ENCODE data around the gene CORT.
A peak's percentile ranks its signal among the peaks of the same experiment; 100 is the strongest.
"Not testable (repeated sequence)": the region's sequence is repeated elsewhere in the genome, so short reads cannot be mapped to it uniquely, and the experiment has no call there.

The CORT gene

DNA sequence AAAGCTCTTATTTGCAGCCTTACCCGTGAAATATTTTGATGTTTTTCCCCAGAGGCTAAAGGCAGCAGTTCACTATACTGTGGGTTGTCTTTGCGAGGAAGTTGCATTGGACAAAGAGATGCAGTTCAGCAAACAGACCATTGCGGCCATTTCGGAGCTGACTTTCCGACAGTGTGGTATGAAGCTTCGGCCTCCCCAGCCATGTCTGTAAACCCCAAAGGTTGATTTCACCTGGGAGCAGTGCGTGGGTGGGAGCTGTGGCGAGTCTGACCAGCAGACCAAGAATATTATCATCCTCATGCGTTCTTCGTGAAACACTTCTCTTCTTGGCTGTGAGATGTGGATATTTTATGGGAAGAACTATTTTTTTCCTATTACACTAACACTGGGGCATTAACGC lies 16.0 kb upstream of the CORT start:
- in situ Hi-C loops (cut with HindIII; ENCODE audit: low pct_ligation_motif_present, low pct_unique_long_range_greater_than_20kb, low sequenced_read_pairs), result no loop called here
- DNase-seq, result no peak

DNA sequence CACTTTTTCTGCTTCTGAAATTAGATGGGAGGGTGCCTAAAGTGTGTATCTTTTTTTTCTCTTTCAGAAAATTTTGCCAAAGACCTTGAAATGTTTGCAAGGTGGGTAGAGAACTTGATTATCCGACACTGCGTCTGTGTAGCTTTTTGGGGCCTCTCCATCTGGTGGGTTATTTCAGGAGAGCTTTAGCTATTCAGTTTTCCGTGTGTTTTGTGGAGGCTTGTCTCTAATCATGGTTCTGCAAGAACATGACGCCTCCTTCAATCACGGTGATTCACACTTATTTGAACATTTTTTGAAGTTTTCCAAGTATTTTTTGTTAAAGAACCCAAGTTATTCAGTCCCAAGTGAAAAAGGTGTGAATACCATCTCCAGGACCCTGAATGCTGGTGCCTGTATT lies 15.2 kb upstream of the CORT start:
- DNase-seq, result no peak
- in situ Hi-C loops (cut with HindIII; ENCODE audit: low pct_ligation_motif_present, low pct_unique_long_range_greater_than_20kb, low sequenced_read_pairs), result no loop called here

DNA sequence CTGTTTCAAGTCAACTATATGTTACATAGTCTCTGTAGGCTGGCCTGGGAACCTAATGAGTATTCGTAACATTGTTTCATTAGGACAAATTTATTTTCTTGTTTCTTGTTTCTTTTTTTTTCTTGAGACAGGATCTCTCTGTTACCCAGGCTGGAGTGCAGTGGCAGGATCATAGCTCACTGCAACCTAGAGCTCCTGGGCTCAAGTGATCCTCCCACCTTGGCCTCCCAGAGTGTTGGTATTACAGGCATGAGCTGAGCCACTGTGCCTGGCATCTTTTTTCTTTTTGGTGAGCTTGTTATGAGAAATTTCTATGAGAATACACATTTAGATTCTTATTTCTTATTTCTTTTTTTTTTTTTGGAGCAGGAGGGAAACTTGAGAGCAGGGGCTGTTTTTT lies 12.8 kb upstream of the CORT start:
- no peak for DNase-seq

DNA sequence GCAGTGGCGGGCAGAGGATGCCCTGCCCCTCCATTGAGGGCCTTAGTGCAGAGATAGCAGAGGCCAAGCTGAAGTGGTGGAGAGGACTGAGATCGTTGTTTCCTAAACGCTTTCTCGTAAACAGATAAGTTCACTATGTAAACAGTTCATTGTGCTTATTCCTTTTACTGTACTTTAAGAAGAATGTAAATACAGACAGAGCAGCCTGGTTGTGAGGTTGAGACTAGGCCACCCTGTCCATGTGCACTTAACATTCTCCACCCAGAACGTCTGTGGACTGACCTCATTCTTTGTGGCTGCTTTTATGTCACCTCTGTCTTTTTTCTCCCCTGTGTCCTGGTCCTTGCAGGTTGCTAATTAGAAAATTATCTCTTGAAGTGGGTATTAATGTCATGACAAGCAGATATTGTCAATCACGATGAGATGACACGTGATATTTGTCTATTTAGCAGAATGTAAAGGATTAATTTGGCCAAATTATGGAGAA lies 11.1 kb upstream of the CORT start:
- in situ Hi-C loops (cut with HindIII; ENCODE audit: low pct_ligation_motif_present, low pct_unique_long_range_greater_than_20kb, low sequenced_read_pairs), result no loop called here
- DNase-seq, result no peak

More for the DNA sequence above, 12.8 kb upstream of the CORT start:
- in situ Hi-C loops (cut with HindIII; ENCODE audit: low pct_ligation_motif_present, low pct_unique_long_range_greater_than_20kb, low sequenced_read_pairs), result no loop called here

DNA sequence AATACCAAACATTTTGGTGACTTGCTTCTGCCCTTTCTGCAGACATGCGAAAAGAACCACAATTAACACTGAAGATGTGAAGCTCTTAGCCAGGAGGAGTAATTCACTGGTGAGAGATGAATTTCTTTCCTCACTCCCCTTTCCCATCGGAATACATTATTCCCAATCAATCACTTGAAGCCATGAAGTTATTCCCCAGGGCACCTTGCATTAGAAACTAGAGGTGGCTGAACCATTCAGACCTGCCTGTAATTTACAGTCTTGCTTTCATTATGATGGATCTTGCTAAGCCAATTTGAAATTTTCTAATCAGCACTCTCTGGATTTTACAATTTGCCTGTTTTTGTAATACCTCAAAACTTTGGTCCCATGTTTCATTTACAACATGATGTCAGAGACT lies 9.5 kb upstream of the CORT start:
- no peak for DNase-seq
- in situ Hi-C loops (cut with HindIII; ENCODE audit: low pct_ligation_motif_present, low pct_unique_long_range_greater_than_20kb, low sequenced_read_pairs), result no loop called here

DNA sequence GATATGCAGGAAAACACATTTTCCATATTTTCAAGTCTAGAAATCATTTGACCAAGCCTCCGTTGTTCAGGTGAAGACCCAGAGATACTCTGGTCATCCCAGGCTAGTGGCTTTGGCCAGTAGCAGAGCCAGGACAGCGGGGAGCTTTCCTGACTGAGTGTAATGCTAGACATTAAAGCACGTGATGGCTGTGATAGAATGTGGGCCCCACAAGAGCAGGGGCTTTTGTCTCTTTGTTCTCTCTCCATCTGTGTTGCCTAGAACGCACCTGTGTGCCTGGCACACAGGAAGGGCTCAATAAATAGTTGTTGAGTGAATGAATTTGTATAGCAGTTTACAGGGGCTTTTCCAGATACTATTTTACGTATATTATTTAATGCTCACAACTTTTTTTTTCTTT lies 9.0 kb upstream of the CORT start:
- no peak for DNase-seq
- in situ Hi-C loops (cut with HindIII; ENCODE audit: low pct_ligation_motif_present, low pct_unique_long_range_greater_than_20kb, low sequenced_read_pairs), result no loop called here

- DNase-seq, result no peak
Measured at GRCh38 chr1:10444248-10444647, 5.6 kb upstream of the CORT start.

DNA sequence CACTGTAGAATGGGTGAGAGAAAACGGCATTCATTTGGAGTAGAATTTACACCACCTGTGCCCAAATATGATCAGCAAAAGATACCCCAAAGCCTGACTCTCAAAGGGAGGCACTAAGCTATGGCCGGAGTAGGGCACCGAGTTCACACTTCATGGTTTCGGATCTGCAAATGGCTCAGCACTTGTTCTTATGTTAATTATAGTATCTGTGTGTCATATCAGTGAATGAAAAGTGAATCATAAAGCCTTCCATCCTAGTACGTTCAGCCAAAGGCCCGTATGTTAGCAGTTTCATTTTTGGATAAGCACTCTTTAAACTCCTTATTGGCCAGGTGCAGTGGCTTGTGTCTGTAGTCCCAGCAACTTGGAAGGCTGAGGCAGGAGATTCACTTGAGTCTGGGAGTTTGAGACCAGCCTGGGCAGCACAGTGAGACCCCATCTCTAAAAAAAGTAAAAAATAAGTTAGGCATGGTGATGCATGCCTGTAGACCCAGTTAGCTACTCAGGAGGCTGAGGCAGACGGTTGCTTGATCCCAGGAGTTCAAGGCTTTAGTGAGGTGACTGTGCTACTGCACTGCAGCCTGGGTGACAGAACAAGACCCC lies 4.9 kb upstream of the CORT start:
- in situ Hi-C loops (cut with HindIII; ENCODE audit: low pct_ligation_motif_present, low pct_unique_long_range_greater_than_20kb, low sequenced_read_pairs), result no loop called here

More at GRCh38 chr1:10444248-10444647, 5.6 kb upstream of the CORT start:
- in situ Hi-C loops (cut with HindIII; ENCODE audit: low pct_ligation_motif_present, low pct_unique_long_range_greater_than_20kb, low sequenced_read_pairs), result no loop called here

DNA sequence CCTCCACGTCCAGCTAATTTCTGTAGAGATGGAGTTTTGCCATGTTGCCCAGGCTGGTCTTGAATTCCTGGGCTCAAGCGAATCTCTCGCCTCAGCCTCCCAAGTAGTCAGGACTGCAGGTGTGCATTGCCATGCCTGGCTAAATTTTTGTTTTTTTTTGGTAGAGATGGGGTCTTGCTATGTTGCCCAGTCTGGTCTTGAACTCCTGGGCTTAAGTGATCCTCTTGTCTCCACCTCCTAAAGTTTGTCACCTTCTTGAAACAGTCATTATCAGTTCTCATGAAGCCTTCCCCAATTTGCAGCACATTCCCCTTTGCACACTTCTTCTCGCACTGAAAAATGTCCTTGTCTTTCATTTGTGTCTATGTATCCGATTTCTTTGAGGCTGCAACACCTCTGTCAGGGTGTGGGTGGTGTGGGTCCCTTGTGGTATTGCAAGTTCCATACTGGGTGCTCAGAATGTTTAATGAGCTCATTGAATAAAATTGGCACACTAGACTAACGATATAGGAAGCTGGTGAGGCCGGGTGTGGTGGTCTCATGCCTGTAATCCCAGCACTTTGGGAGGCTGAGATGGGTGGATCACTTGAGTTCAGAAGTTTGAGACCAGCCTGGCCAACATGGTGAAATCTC lies 2.9 kb upstream of the CORT start:
- in situ Hi-C loops (cut with HindIII; ENCODE audit: low pct_ligation_motif_present, low pct_unique_long_range_greater_than_20kb, low sequenced_read_pairs), result no loop called here
- no peak for DNase-seq

More for the DNA sequence above, 4.9 kb upstream of the CORT start:
- no peak for DNase-seq

DNA sequence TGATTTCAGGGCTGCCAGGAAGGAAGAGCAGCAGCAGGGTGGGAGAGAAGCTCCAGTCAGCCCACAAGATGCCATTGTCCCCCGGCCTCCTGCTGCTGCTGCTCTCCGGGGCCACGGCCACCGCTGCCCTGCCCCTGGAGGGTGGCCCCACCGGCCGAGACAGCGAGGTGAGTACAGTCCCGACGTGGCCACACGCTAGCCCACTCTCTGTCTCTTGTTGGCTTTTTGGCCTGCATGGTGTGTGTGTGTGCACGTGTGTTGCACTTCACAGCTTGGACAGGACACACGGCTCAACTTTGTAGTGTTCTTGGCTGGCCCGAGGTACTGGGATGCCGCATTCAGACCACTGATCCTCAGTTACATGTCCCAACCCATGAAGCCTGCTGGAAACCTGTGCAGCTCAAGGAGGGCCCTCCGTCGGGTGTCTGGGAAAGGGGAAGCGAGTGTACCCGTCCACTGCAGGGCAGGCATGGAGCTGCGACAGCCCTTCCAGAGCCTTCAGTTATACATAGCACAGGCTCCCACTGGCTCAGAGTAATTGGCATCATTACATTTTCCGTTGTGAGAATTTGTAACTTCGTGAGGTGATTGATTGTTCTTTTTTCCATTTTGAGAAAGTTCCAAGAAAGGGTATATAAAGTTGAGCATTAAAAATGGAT lies 454 bp downstream of the CORT start:
- in situ Hi-C loops (cut with HindIII; ENCODE audit: low pct_ligation_motif_present, low pct_unique_long_range_greater_than_20kb, low sequenced_read_pairs), result no loop called here
- DNase-seq, result no peak

- in situ Hi-C loops (cut with HindIII; ENCODE audit: low pct_ligation_motif_present, low pct_unique_long_range_greater_than_20kb, low sequenced_read_pairs), result no loop called here
- no peak for DNase-seq
Measured at GRCh38 chr1:10450836-10451235, 1.0 kb downstream of the CORT start.

- in situ Hi-C loops (cut with HindIII; ENCODE audit: low pct_ligation_motif_present, low pct_unique_long_range_greater_than_20kb, low sequenced_read_pairs), result no loop called here
- DNase-seq, result no peak
Measured at GRCh38 chr1:10451287-10451686, 1.5 kb downstream of the CORT start.

- in situ Hi-C loops (cut with HindIII; ENCODE audit: low pct_ligation_motif_present, low pct_unique_long_range_greater_than_20kb, low sequenced_read_pairs), result no loop called here
- DNase-seq, result no peak
Measured at GRCh38 chr1:10456048-10456447, 6.2 kb downstream of the CORT start.

GRCh38 chr1:10456661-10457060 lies 6.8 kb downstream of the CORT start:
- in situ Hi-C loops (cut with HindIII; ENCODE audit: low pct_ligation_motif_present, low pct_unique_long_range_greater_than_20kb, low sequenced_read_pairs), result no loop called here
- DNase-seq, result no peak

- DNase-seq; in situ Hi-C loops (cut with HindIII; ENCODE audit: low pct_ligation_motif_present, low pct_unique_long_range_greater_than_20kb, low sequenced_read_pairs): not testable (repeated sequence)
Measured at GRCh38 chr1:10457462-10457861, 7.6 kb downstream of the CORT start.

DNA sequence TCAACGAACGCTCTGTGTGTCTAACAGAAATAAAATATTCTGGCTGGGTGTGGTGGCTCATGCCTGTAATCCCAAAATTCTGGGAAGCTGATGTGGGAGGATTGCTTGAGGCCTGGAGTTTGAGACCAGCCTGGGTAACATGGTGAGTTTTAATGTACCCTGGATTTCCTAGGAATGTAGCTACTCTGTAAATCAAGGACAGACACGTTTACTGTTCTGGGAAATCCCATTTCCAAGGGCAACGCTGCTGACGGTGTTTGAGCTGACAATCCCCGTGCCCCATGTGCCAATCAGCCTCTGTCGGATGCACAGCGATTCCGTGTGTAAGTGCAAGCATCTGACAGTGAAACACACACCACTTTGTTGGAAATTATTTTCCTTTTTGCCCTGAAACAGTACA lies 8.0 kb downstream of the CORT start:
- in situ Hi-C loops (cut with HindIII; ENCODE audit: low pct_ligation_motif_present, low pct_unique_long_range_greater_than_20kb, low sequenced_read_pairs), result no loop called here

DNA sequence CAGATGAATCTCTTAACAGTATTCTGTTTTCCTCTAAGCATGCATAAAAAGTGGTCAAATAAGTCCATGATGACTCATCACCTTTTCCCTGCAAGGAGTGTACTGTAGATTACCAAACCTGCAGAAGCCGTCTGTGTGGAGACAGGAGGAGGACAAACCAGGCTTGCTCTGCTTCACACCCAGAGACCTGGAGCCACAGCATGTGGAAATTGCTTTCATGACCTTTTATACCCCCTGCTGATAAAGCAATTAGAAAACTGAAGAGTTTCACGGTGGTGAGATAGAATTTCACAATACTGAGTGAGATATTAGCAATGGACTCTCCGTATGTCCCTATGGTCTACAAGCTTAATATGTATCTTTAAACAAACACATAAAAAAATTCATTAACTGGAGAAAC lies 9.4 kb downstream of the CORT start:
- in situ Hi-C loops (cut with HindIII; ENCODE audit: low pct_ligation_motif_present, low pct_unique_long_range_greater_than_20kb, low sequenced_read_pairs), result no loop called here

More for the DNA sequence above, 8.0 kb downstream of the CORT start:
- no peak for DNase-seq

GRCh38 chr1:10467078-10467477 lies 17.2 kb downstream of the CORT start:
- in situ Hi-C loops (cut with HindIII; ENCODE audit: low pct_ligation_motif_present, low pct_unique_long_range_greater_than_20kb, low sequenced_read_pairs), result no loop called here
- no peak for DNase-seq

More for the DNA sequence above, 9.4 kb downstream of the CORT start:
- peak; percentile 72 for DNase-seq

DNA sequence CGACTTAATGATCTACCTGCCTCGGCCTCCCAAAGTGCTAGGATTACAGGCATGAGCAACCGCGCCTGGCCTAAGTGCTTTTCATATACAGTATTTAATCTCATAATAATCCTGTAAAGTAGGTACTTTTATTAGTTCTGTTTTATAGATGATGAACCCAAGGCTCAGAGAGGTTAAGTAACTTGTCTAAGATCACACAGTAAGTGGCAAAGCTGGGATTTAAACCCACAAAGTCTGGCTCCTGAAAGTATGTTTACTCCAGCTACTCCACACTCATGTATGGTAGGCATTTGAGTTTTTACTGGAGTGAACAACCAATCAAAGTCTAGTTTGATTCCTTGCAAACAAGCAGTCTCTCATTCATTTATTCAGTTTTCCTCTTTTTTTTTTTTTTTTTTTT lies 20.2 kb downstream of the CORT start:
- in situ Hi-C loops (cut with HindIII; ENCODE audit: low pct_ligation_motif_present, low pct_unique_long_range_greater_than_20kb, low sequenced_read_pairs), result no loop called here
- DNase-seq, result no peak
